Measurements from ENCODE around the gene ATP5F1E. TPM values are rescaled to one million over a fixed set of nuclear protein-coding genes. Genes with fewer than 3 reads are reported as not detected.
A peak's percentile ranks its signal among the peaks of the same experiment; 100 is the strongest.
"Not testable (repeated sequence)": the region's sequence is repeated elsewhere in the genome, so short reads cannot be mapped to it uniquely, and the experiment has no call there.

Gene ATP5F1E
- total RNA-seq, 1 donor from 2014 or later = 38.3 TPM

DNA sequence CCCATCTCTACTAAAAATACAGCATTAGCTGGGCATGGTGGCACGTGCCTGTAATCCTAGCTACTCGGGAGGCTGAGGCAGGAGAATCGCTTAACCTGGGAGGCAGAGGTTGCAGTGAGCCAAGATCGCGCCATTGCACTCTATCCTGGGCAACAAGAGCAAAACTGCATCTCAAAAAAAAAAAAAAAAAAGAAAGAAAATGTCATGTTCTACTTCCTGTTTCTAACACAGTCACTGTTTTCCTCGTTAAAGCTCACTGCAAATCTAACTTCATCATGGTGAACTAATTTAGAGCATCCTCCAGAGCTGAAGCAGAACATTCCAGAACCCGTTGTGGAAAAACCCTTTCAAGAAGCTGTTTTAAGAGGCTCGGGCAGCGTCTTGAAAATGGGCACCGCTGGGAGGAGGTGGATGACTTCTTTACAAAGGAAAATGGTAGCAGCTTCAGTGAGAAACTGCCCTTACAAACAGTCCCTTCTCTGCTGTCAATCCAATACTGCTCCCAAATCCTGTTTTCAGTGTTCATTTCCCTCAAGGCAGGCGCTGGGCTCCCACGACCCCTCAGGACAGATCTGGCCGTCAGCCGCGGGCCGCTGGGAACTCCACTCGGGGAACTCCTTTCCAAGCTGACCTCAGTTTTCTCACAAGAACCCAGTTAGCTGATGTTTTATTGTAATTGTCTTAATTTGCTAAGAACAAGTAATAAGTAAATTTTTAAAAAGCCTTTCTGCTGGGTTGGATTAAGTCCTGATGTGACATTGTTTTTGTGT is 37.6 kb downstream of the ATP5F1E start:
- FAIRE-seq (no peak), DNase-seq (ENCODE audit: low spot score in 2 of 2) (no peak)

DNA sequence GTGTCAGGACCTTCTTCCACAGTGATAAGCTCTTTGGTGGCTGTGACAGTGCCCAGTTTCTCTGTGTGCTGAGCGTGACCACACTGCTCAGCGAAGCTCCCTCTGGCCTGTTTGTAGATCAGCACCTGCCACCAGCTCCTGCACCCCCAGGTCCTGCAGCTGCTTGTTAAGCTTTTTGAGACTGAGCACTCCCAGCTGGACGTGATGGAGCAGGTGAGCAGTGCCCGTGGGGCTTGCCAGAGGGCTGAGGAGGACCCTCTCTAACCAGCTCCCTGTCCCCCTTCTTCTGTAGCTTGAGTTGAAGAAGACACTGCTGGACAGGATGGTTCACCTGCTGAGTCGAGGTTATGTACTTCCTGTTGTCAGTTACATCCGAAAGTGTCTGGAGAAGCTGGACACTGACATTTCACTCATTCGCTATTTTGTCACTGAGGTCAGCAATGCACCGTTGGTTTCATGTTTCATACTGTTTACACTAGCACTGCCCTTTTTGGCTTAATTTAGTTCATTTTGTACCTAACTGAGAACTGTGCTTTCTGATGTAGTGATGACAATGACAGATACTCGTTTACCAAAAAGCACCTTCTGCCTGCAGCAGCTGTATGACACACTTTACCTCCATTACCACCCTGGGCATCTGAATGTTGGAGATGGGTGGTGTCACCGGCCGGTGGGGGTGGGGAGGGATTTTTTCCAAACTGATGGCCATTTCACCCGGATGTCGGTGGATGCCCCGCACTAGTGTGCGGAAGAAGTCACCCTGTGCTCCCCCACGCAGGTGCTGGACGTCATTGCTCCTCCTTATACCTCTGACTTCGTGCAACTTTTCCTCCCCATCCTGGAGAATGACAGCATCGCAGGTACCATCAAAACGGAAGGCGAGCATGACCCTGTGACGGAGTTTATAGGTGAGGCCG is 38.5 kb downstream of the ATP5F1E start:
- FAIRE-seq = no peak
- DNase-seq (ENCODE audit: low spot score in 2 of 2) = no peak

- no peak for DNase-seq (ENCODE audit: low spot score in 2 of 2)
- FAIRE-seq = no peak
These were observed 39.2 kb downstream of the ATP5F1E start for GRCh38 chr20:58992911-58993310.

DNA sequence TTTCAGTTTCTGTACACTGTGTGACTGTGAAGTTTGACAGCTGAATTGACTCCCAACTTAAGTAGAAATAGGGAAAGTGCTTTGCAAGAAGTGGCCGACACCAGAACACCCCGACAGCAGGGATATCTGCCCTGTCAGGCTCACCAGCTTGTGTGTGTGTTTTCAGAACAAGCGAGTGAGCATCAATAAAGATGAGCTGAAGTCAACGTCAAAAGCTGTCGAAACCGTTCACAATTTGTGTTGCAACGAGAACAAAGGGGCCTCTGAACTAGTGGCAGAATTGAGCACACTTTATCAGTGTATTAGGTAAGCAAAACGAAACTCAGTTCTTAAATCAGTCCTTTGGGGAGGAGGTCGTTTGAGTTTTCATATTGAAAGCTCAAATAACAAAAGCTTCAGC is 40.4 kb downstream of the ATP5F1E start:
- FAIRE-seq (no peak), DNase-seq (ENCODE audit: low spot score in 2 of 2) (no peak)

DNA sequence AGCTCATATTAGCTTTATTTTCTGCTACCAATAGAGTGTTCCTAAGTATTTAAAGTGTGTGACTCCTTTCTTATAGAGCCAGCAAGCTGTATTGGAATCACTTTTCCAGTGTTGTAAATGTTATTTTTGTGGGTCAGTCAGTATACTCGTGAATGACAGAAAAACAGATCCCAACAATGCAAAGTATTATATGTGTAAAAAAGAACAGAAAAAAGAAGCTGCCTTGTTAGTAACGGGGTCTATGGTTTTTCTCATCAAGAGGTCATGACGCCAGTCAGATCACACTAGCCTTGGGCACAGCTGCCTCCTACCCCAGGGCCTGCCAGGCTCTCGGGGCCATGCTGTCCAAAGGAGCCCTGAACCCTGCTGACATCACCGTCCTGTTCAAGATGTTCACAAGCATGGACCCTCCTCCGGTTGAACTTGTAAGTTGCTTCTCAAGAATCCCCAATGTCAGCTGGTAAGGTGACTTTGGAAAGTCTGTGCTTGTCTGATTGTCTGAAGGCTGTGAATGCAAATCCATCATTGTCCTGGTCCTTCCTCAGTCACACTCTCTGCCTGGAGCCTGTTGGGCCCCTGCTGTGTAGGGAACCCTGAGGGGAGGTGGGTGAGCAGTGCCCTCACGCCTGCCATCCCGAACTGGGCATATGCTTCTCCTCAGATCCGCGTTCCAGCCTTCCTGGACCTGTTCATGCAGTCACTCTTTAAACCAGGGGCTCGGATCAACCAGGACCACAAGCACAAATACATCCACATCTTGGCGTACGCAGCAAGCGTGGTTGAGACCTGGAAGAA is 41.3 kb downstream of the ATP5F1E start:
- FAIRE-seq = no peak

DNA sequence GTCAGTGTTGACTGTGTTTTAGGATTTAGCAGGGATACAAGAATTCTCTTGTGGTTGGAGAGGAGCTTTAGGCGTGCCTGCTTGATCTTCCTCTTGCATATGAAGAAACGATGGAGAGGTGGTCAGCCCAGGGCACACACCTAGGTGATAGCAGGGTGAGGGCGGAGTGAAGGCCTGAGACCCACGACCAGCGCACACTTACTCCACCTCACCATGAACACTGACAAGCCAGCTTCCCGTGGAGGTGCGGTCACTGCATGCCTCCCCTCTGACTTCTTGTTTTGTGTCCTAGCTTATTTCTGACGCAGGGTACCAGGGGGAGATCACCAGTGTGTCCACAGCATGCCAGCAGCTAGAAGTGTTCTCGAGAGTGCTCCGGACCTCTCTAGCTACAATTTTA is 42.9 kb downstream of the ATP5F1E start:
- FAIRE-seq = no peak
- no peak for DNase-seq (ENCODE audit: low spot score in 2 of 2)

More for the DNA sequence above, 41.3 kb downstream of the ATP5F1E start:
- DNase-seq (ENCODE audit: low spot score in 2 of 2) = no peak

DNA sequence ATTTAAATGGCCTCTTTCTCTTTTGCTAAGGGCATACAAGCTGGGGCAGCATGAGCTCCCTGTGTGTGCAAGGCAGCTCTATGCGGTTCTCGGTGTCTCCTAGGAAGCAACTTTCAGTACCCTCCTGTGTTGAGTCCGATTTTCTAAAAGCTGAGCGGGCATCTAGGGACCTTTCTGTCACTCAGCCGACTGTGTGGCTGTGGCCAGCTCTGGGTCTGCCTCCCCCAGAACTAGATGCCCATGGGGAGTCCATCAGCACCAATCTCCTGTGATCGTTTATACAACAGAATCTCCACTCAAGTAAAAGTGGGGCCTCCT is 43.6 kb downstream of the ATP5F1E start:
- DNase-seq (ENCODE audit: low spot score in 2 of 2) (no peak), FAIRE-seq (no peak)

GRCh38 chr20:58987790-58988564 is 44.2 kb downstream of the ATP5F1E start:
- no peak for FAIRE-seq
- DNase-seq (ENCODE audit: low spot score in 2 of 2) = no peak

GRCh38 chr20:58986968-58987517 is 45.1 kb downstream of the ATP5F1E start:
- DNase-seq (ENCODE audit: low spot score in 2 of 2) (no peak), FAIRE-seq (no peak)

DNA sequence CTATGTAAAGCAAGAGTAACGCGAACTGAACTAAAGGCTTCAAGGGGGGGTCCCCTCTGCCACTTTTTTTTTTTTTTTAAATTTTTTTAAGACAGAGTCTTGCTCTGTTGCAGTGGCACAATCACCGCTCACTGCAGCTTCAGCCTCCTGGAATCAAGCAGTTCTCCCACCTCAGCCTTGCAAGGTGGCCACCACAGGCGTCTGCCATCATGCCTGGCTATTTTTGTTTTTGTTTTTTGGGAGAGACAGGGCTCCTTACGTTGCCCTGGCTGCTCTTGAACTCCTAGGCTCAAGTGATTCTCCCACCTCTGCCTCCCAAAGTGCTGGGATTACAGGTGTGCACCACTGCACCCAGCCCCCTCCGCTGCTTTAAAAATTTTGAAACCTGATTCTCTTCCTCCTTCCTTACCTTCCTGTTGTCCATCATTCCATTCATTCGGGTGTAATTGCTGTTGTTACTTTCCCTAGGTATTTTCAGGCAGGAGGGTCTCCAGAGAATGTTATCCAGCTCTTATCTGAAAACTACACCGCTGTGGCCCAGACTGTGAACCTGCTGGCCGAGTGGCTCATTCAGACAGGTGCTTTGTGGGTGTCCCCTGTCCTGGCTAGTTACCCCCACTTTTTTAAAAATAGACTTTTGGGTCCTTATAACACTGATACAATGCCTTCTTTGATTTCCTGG is 45.7 kb downstream of the ATP5F1E start:
- no peak for FAIRE-seq

GRCh38 chr20:58985656-58986055 is 46.5 kb downstream of the ATP5F1E start:
- no peak for FAIRE-seq
- peak in 1 of 2 donors; percentile 1 for DNase-seq (ENCODE audit: low spot score in 2 of 2)

More for the DNA sequence above, 45.7 kb downstream of the ATP5F1E start:
- DNase-seq (ENCODE audit: low spot score in 2 of 2) = no peak

DNA sequence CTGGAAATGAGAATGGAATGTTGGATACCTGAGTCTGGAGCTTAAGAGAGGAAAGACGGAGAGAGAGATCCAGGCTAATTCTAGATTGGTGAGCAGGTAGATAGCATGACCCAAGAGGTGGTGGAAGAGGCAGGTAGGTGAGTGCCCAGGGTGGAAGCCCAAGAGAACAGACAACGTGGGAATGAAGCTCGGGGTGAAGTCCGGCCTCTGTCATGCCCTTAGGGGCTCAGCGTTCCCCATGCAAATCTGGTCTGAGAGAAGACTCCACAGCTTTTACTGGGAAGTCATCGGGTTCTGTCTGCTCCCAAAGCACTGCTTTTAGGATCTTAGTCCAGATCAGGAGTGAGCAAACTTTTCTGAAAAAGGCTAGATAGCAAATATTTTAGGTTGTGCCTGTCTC is 47.4 kb downstream of the ATP5F1E start:
- FAIRE-seq (no peak), DNase-seq (ENCODE audit: low spot score in 2 of 2) (no peak)

DNA sequence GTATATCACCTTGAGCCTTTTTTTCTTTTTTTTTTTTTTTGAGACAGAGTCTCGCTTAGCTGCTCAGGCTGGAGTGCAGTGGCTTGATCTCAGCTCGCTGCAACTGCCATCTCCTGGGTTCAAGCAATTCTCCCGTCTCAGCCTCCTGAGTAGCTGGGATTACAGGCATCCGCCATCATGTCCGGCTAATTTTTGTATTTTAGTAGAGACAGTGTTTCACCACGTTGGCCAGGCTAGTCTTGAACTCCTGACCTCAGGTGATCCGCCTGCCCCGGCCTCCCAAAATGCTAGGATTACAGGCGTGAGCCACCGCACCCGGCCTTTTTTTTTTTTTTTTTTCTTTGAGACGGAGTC is 49.0 kb downstream of the ATP5F1E start:
- DNase-seq (ENCODE audit: low spot score in 2 of 2); FAIRE-seq: not testable (repeated sequence)

GRCh38 chr20:58982406-58983114 is 49.6 kb downstream of the ATP5F1E start:
- DNase-seq (ENCODE audit: low spot score in 2 of 2) (no peak), FAIRE-seq (no peak)

GRCh38 chr20:58981628-58982364 is 50.3 kb downstream of the ATP5F1E start:
- no peak for DNase-seq (ENCODE audit: low spot score in 2 of 2)
- FAIRE-seq = no peak

DNA sequence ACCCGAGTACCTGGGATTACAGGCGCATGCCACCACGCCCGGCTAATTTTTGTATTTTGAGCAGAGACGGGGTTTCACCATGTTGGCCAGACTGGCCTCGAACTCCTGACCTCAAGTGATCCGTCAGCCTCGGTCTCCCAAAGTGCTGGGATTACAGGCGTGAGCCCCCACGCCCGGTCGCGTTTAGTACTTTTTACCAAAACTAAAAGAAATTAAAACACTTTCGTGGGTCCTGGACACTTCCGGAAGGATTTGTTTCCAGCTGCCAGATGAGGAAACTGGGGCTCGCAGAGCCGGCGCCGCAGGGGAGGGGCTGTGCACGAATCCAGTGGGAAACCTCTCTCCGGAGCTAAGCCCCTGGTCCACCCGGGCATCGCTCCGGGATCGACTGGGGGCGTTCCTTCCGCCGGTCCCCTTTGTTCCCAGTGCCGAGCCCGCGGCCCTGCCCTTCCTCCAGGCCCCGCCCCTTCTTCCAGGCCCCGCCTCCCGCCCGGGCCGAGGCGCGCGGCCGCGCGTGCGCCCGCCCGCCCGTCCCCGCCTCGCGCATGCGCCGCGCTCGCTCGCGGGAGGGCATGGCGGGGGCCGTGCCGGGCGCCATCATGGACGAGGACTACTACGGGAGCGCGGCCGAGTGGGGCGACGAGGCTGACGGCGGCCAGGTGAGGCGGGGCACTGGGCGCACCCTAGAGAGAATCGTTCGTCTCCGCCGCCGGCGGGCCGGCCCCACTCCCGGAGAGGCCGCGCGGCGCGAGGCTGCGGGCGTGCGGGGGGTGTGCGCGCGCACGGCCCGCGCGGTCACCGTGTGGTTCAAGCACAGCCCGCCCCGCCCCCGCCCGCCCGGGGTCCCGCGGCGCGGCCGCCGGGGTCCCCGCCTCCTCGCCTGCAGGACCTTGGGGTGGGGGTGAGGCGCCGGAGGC is 51.2 kb downstream of the ATP5F1E start, which contains the start of gene NELFCD:
NELFCD (plus strand) TSS at position 546 of the 917 bp plus-strand sequence; CDS start at position 600, 54 bp downstream.
- peak; percentile 97 to 99 for DNase-seq (ENCODE audit: low spot score in 2 of 2)
- no peak for FAIRE-seq

All from frontal cortex (tissue), 4 donors.